Stimulated activated CD4-positive, alpha-beta T cell treated with anti-CD3 and anti-CD28 coated beads, TNF-alpha, amount 100 ng/mL, for 24 hours (primary cell): ENCODE measurements around the gene GJD2.

Experiments
- DNase-seq, 3 experiments: peaks; one replicate each; pipeline ENCODE4 v3.0.0-alpha.2; 2020; ENCODE audit warnings: low read depth in 3 of 3

Gene GJD2

GRCh38 chr15:34754674-34755418, at the start of gene GJD2:
GJD2 (minus strand) TSS chr15:34754998; CDS start chr15:34754488, 510 bp downstream.
- DNase-seq: no peak

GRCh38 chr15:34804113-34804512, 49.3 kb upstream of the GJD2 start:
- no peak for DNase-seq

GRCh38 chr15:34802803-34803750, 48.3 kb upstream of the GJD2 start:
- DNase-seq: no peak

- DNase-seq: no peak
Observed at GRCh38 chr15:34802371-34802770, 47.6 kb upstream of the GJD2 start.

GRCh38 chr15:34799149-34800101, 44.6 kb upstream of the GJD2 start:
- no peak for DNase-seq

- DNase-seq: no peak
Observed at GRCh38 chr15:34796847-34797435, 42.1 kb upstream of the GJD2 start.

GRCh38 chr15:34795267-34796081, 40.7 kb upstream of the GJD2 start, which contains the start of gene ACTC1:
ACTC1 (minus strand) TSS chr15:34795549; CDS start chr15:34794808, 741 bp downstream.
- DNase-seq: peak in 1 of 3 experiments; percentile 1

GRCh38 chr15:34794590-34795206, 39.9 kb upstream of the GJD2 start:
- no peak for DNase-seq

GRCh38 chr15:34793901-34794300, 39.1 kb upstream of the GJD2 start:
- no peak for DNase-seq

GRCh38 chr15:34793071-34793470, 38.3 kb upstream of the GJD2 start:
- no peak for DNase-seq

- no peak for DNase-seq
Observed at GRCh38 chr15:34791701-34792100, 36.9 kb upstream of the GJD2 start.

- no peak for DNase-seq
Observed at GRCh38 chr15:34790121-34790520, 35.3 kb upstream of the GJD2 start.

GRCh38 chr15:34789326-34789725, 34.5 kb upstream of the GJD2 start:
- DNase-seq: no peak

- no peak for DNase-seq
Observed at GRCh38 chr15:34786206-34786605, 31.4 kb upstream of the GJD2 start.

- no peak for DNase-seq
Observed at GRCh38 chr15:34783991-34784390, 29.2 kb upstream of the GJD2 start.

GRCh38 chr15:34783431-34783830, 28.6 kb upstream of the GJD2 start:
- DNase-seq: no peak

GRCh38 chr15:34782901-34783300, 28.1 kb upstream of the GJD2 start:
- DNase-seq: no peak

GRCh38 chr15:34780725-34781124, 25.9 kb upstream of the GJD2 start:
- DNase-seq: no peak

- no peak for DNase-seq
Observed at GRCh38 chr15:34776606-34777105, 21.9 kb upstream of the GJD2 start.

- no peak for DNase-seq
Observed at GRCh38 chr15:34773917-34774316, 19.1 kb upstream of the GJD2 start.
